Fibroblast of the aortic adventitia (primary cell): Measurements from ENCODE around the gene PTPRG. TPM values are rescaled to one million over a fixed set of nuclear protein-coding genes. Genes with fewer than 3 reads are reported as not detected.

Source experiments
- DNase-seq: peaks from one replicate; pipeline ENCODE4 v3.0.0-alpha.2; 2010; ENCODE audit warnings: low read depth
- H3K4me3 ChIP-seq: 2 replicates; pipeline ENCODE4 v1.5.1; 2011; ENCODE audit warnings: low read depth, mild to moderate bottlenecking, control low read depth, low read length, moderate library complexity
- CTCF ChIP-seq: IDR thresholded peaks from 2 replicates; pipeline ENCODE4 v1.5.1; 2011; ENCODE audit warnings: mild to moderate bottlenecking, low read length, control low read depth, inconsistent platforms; ENCODE audit not compliant: insufficient read depth
- total RNA-seq: library from RNA; depleted of rRNA; stranded (reverse); fragments of >200 nt; gene quantifications from 2 replicates; pipeline ENCODE4 v1.2.3, GENCODE V29; 2012; ENCODE audit warnings: low replicate concordance

The PTPRG gene
- total RNA-seq, 1 donor = 52.0 TPM

- no peak for TF ChIP-seq CTCF
- H3K4me3 ChIP-seq = no peak overlapping the region
- DNase-seq = no peak
These were observed 442.5 kb downstream of the PTPRG start for GRCh38 chr3:62003835-62004234.

- no peak for TF ChIP-seq CTCF
- peak; percentile 31 for DNase-seq
- no peak overlapping the region for H3K4me3 ChIP-seq
These were observed 445.7 kb downstream of the PTPRG start for GRCh38 chr3:62007036-62007435.

GRCh38 chr3:62010989-62011388 lies 449.6 kb downstream of the PTPRG start:
- H3K4me3 ChIP-seq = no peak overlapping the region
- no peak for TF ChIP-seq CTCF
- no peak for DNase-seq

- no peak overlapping the region for H3K4me3 ChIP-seq
- no peak for TF ChIP-seq CTCF
- peak; percentile 56 for DNase-seq
These were observed 450.3 kb downstream of the PTPRG start for GRCh38 chr3:62011666-62012065.

GRCh38 chr3:62013951-62014350 lies 452.6 kb downstream of the PTPRG start:
- TF ChIP-seq CTCF = no peak
- DNase-seq = no peak
- no peak overlapping the region for H3K4me3 ChIP-seq

- no peak for TF ChIP-seq CTCF
- no peak overlapping the region for H3K4me3 ChIP-seq
- no peak for DNase-seq
These were observed 453.7 kb downstream of the PTPRG start for GRCh38 chr3:62015111-62015510.

- DNase-seq = no peak
- no peak overlapping the region for H3K4me3 ChIP-seq
- TF ChIP-seq CTCF = no peak
These were observed 458.5 kb downstream of the PTPRG start for GRCh38 chr3:62019906-62020305.
